GM18858 (cell line): ENCODE data around the gene CUTC.

Experiments
- ATAC-seq: cut with Tn5 transposase; IDR thresholded peaks from one replicate; pipeline ENCODE4 v1.9.1; 2021; ENCODE audit not compliant: unreplicated experiment

Gene CUTC

DNA sequence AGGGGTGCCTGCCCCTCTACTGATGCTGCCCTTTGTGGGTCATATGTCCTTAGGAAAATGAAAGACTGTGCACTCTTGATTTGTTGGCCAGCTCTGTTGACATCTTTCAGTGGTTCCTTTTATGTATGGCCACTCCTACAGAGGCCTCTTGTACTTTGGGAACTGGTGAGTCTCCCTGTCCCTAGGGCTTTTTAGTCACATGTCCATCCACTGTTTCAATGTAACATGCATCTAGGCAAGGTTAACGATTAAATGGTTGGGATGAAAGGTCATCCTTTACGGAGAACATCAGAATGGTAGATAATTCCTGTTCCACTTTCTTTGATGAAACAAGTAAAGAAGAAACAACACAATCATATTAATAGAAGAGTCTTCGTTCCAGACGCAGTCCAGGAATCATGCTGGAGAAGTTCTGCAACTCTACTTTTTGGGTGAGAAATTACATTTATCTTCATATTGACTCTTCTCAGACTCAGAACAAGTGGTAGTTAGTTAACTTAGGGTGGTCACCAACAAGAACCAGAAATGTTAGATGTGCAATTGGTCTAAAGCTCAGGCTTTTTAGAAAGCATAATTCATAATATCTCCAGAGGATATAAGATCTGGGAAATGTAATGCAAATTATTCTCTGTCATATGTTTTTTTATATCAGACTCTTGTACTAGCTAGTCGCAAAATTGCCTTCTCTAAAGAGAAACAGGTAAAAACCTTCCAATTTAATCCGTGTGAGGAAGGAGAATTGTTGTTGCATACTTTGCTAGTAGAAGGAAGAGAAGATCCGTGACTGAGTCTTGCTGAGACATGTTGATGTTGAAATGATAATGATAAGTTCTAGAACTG, 50.6 kb downstream of the CUTC start, which contains the start of gene ABCC2:
ABCC2 (plus strand) TSS at position 194 of the 840 bp plus-strand sequence; CDS start at position 399, 205 bp downstream.
- ATAC-seq, result no peak

GRCh38 chr10:99784016-99784726, 52.1 kb downstream of the CUTC start:
- ATAC-seq, result no peak

DNA sequence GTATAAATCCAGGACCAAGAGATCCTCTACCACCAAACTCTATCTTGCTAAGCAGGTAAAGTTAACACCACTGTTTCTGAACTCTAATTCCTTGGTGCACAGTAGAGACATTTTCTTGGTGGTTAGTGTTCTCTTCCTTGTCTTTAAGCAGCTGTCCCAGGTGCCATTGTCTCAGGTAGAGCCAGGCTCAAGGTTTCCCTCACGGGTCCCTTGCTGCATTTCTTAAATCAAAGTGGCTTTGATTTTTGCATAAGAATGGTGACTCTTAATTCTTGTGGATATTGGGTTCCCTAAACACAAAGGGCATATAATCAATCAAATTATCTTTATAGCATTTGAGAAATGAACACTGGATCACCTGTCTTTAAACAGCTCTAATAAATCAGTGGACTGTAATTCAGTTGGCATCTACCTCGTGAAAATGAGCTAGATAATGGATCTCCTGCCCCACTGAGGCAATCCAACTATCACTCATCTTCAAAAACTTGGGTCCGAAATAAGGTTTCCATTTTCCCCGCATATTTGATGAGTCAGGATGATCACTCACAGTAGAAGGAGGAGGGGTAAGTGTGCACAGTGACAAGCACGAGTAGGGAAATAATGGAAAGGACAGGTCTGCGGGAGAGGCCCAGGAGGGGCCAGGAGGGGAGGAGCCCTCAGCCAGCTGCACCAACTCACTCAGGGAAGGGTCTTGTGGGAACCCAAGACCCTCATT, 52.9 kb downstream of the CUTC start:
- ATAC-seq, result no peak

DNA sequence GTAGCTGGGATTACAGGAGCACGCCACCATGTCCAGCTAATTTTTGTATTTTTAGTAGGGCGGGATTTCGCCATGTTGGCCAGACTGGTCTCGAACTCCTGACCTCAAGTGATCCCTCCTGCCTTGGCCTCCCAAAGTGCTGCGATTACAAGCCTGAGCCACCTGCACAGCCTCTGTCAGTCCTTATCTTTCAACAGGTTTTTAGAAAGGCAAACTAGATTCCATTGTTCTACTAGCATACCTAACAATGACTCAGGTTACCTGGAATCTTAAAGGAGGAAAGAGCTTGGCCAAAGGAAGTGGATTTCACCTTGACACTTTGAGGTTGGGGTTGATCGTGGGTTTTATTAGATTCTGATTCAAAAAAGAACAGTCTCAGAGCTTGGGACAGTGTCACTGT, 53.6 kb downstream of the CUTC start:
- ATAC-seq, result no peak

DNA sequence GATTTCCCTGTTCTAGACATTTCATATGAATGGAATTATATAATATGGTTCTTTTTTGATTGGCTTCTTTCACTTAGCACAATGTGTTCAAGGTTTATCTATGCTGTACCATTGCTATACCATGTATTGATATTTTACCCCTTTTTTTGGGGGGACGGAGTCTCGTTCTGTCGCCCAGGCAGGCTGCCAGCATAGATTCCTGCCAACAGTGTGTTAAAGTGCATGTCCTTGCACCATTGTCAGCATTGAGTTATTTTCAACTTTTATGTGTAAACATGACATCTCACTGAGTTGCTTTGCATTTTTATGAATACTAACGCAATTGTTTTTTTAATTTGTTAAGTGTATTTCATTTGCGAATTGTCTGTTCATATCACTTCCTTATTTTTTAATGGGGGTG, 55.3 kb downstream of the CUTC start:
- ATAC-seq, result no peak

DNA sequence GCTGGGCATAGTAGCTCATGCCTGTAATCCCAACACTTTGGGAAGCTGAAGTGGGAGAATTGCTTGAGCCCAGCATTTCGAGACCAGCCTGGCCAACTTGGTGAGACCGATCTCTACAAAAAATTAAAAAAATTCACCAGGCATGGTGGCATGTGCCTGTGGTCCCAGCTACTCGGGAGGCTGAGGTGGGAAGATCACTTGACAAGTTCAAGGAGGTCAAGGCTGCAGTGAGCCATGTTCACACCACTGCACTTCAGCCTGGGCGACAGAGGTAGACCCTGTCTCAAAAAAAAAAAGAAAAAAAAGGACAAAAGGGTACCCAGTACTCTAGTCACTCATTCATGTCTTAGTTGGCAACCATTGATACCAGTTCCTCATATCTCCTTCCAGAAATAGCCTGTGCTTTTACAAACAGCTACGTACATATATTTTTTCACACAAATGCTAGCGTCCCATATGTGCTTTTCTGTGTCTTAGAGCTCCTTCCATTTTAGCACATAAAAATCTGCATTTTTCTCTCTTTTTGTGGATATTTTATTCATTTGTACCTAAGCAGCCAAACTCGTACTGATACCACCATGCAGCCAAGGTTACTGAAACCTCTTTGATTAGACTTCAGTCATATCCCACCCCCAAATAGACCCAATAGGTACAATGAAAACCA, 55.9 kb downstream of the CUTC start:
- no peak for ATAC-seq

DNA sequence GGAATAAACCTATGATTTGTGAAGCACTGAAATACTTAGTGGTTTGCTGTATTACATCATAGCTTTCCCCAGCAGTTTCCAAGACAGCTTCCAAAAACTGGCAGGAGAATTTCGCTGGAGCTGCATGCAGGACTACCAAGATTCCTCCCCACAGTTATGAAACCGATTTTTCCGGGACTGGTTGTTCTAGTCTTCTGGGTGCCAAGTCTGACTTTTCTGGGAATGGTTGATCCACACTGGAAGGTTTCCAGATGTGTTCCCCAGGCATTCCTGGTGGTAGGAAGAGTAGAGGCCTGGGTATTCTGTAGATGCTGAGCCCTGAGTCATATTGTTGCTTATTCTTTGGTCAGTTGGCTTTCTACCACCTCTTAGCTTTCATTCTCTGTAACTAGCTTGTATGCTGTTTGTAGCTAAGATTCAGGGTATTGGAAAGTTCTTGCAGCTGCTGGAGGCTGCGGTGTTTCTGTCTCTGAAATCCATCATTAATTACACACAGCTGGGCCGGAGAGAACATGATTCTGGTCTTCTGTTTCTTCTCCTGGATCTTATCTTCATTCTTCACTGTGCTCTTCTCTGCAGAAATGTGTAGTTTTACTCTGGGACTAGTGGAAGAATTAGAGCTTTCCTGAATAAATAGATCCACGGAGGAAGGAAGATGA, 56.7 kb downstream of the CUTC start:
- no peak for ATAC-seq

DNA sequence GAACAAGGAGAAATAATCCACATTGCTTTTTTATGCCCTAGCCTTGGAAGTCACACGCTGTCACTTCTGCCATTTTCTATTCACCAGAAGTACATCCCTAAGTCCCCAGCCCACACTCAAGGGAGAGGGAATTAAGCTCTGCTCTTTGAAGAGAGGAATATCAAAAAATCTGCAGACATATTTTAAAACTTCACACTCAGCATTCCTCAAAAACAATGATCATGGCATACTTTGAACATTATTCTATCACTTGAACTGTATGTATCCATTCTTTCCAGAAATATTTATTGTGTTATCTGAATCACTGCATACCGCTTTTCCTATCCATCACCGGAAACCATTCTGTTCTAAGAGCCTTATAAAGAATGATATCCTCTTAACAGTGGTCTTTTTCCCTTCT, 59.8 kb downstream of the CUTC start:
- no peak for ATAC-seq

GRCh38 chr10:99793819-99794218, 61.8 kb downstream of the CUTC start:
- no peak for ATAC-seq

DNA sequence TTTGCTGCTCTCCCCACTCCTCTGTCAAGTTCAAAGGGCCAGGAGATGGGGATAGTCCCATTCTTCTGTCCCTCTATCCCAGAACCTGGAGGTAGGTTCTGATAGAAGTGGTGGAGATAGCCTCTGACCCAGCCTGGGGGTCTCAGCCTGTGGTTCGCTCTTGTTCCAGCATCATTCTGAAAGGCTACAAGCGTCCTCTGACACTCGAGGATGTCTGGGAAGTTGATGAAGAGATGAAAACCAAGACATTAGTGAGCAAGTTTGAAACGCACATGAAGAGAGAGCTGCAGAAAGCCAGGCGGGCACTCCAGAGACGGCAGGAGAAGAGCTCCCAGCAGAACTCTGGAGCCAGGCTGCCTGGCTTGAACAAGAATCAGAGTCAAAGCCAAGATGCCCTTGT, 64.9 kb downstream of the CUTC start:
- no peak for ATAC-seq

GRCh38 chr10:99798031-99798430, 66.0 kb downstream of the CUTC start:
- ATAC-seq, result no peak

GRCh38 chr10:99798920-99799319, 66.9 kb downstream of the CUTC start:
- ATAC-seq, result no peak

DNA sequence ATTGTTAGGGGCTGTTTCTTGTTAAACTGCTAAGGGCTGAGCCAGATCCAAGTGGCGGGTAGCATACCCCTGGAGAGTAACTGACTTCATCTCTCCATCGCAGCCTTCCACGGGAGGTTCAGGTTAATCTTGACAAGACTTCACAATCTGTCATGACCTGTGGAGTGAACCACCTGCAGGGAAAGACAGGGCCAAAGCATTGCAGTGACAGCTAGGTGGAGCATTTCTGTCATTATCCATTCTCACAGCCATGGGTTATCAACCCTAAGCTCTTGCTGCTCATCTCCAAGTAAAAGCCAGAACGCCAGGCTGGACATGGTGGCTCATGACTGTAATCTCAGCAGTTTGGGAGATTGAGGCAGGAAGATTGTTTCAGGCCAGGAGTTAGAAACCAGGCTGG, 67.6 kb downstream of the CUTC start:
- no peak for ATAC-seq

GRCh38 chr10:99804471-99804870, 72.4 kb downstream of the CUTC start:
- ATAC-seq, result no peak

- ATAC-seq, result no peak
These were observed 73.2 kb downstream of the CUTC start for GRCh38 chr10:99805190-99805589.
